HG02943 (cell line): ENCODE measurements around the gene CLEC2A.

ENCODE experiments used
- ATAC-seq: cut with Tn5 transposase; IDR thresholded peaks from one replicate; pipeline ENCODE4 v1.9.1; 2021; ENCODE audit warnings: mild to moderate bottlenecking, low read depth, moderate library complexity; ENCODE audit not compliant: unreplicated experiment

Gene CLEC2A

GRCh38 chr12:9936591-9936990, 4.4 kb upstream of the CLEC2A start:
- ATAC-seq, result no peak

GRCh38 chr12:9935026-9935425, 2.9 kb upstream of the CLEC2A start:
- ATAC-seq, result no peak

GRCh38 chr12:9933958-9934357, 1.8 kb upstream of the CLEC2A start:
- ATAC-seq, result no peak

GRCh38 chr12:9931245-9931644, 925 bp downstream of the CLEC2A start:
- no peak for ATAC-seq

GRCh38 chr12:9928607-9929006, 3.6 kb downstream of the CLEC2A start:
- no peak for ATAC-seq

GRCh38 chr12:9926876-9927275, 5.3 kb downstream of the CLEC2A start:
- no peak for ATAC-seq

GRCh38 chr12:9925705-9926393, 6.3 kb downstream of the CLEC2A start:
- no peak for ATAC-seq

GRCh38 chr12:9922429-9922828, 9.7 kb downstream of the CLEC2A start:
- no peak for ATAC-seq

GRCh38 chr12:9920451-9920850, 11.7 kb downstream of the CLEC2A start:
- no peak for ATAC-seq

GRCh38 chr12:9919443-9919842, 12.7 kb downstream of the CLEC2A start:
- ATAC-seq, result no peak

- ATAC-seq, result no peak
Measured at GRCh38 chr12:9911708-9912107, 20.5 kb downstream of the CLEC2A start.

GRCh38 chr12:9910716-9911421, 21.3 kb downstream of the CLEC2A start:
- ATAC-seq, result no peak

GRCh38 chr12:9909724-9910123, 22.4 kb downstream of the CLEC2A start:
- ATAC-seq, result no peak

GRCh38 chr12:9908350-9908749, 23.8 kb downstream of the CLEC2A start:
- ATAC-seq, result no peak

GRCh38 chr12:9907769-9908168, 24.4 kb downstream of the CLEC2A start:
- ATAC-seq, result no peak

GRCh38 chr12:9906873-9907272, 25.3 kb downstream of the CLEC2A start:
- no peak for ATAC-seq

GRCh38 chr12:9902539-9903228, 29.5 kb downstream of the CLEC2A start:
- no peak for ATAC-seq

GRCh38 chr12:9900930-9901329, 31.2 kb downstream of the CLEC2A start:
- no peak for ATAC-seq

GRCh38 chr12:9899209-9899608, 33.0 kb downstream of the CLEC2A start:
- no peak for ATAC-seq

- ATAC-seq, result no peak
Measured at GRCh38 chr12:9897535-9897934, 34.6 kb downstream of the CLEC2A start.

GRCh38 chr12:9895215-9895971, 36.8 kb downstream of the CLEC2A start:
- no peak for ATAC-seq
